CD4-positive, alpha-beta T cell treated with Interleukin-1 beta for 1 hour (primary cell): ENCODE data around the gene IP6K3.

ENCODE experiments used
- DNase-seq, 2 donors: peaks; one replicate each; pipeline ENCODE4 v3.0.0-alpha.2; 2020 to 2022

IP6K3 gene

GRCh38 chr6:33720998-33721397 lies 25.7 kb downstream of the IP6K3 start:
- no peak for DNase-seq

- DNase-seq, result no peak
These were observed 27.2 kb downstream of the IP6K3 start for GRCh38 chr6:33719326-33719987.

- no peak for DNase-seq
These were observed 28.0 kb downstream of the IP6K3 start for GRCh38 chr6:33718713-33719112.

- DNase-seq, result no peak
These were observed 28.7 kb downstream of the IP6K3 start for GRCh38 chr6:33717934-33718455.

GRCh38 chr6:33716890-33717632 lies 29.6 kb downstream of the IP6K3 start:
- no peak for DNase-seq

- no peak for DNase-seq
These were observed 30.3 kb downstream of the IP6K3 start for GRCh38 chr6:33716379-33716778.

- DNase-seq, result no peak
These were observed 32.2 kb downstream of the IP6K3 start for GRCh38 chr6:33714385-33715040.

- no peak for DNase-seq
These were observed 32.9 kb downstream of the IP6K3 start for GRCh38 chr6:33713786-33714185.

GRCh38 chr6:33712914-33713313 lies 33.8 kb downstream of the IP6K3 start:
- no peak for DNase-seq

- DNase-seq, result peak; percentile 97
These were observed 35.3 kb downstream of the IP6K3 start, which contains the start of gene UQCC2 for GRCh38 chr6:33711140-33712129. Gene UQCC2, minus strand, starts transcription at chr6:33711700. Its CDS starts 14 bp downstream, at chr6:33711686.

- DNase-seq, result peak in 1 of 2 donors; percentile 13
These were observed 36.2 kb downstream of the IP6K3 start for GRCh38 chr6:33710296-33711121.

- DNase-seq, result no peak
These were observed 37.0 kb downstream of the IP6K3 start for GRCh38 chr6:33709605-33710295.

- DNase-seq, result no peak
These were observed 38.0 kb downstream of the IP6K3 start for GRCh38 chr6:33708516-33709204.

GRCh38 chr6:33707771-33708170 lies 38.9 kb downstream of the IP6K3 start:
- DNase-seq, result no peak

- DNase-seq, result no peak
These were observed 40.6 kb downstream of the IP6K3 start for GRCh38 chr6:33705955-33706725.

- no peak for DNase-seq
These were observed 41.3 kb downstream of the IP6K3 start for GRCh38 chr6:33705268-33705885.

GRCh38 chr6:33704215-33705066 lies 42.3 kb downstream of the IP6K3 start:
- DNase-seq, result no peak
